ENCODE data around the gene TRPM2. TPM values are rescaled to one million over a fixed set of nuclear protein-coding genes. Genes with fewer than 3 reads are reported as not detected.
"Not testable (repeated sequence)": the region's sequence is repeated elsewhere in the genome, so short reads cannot be mapped to it uniquely, and the experiment has no call there.

TRPM2 gene
- total RNA-seq, 6 experiments from 2014 or later: 0.92 to 2.0 (median 1.2) TPM

GRCh38 chr21:44359396-44359795, 6.0 kb downstream of the TRPM2 start:
- no peak for TF ChIP-seq POLR2A (IDR thresholded peaks at IDR 0.05)
- no peak for TF ChIP-seq CTCF (IDR thresholded peaks at IDR 0.05)
- intact Hi-C loops (cut with DNase I): no loop called here
- DNase-seq: no peak
- 70% methylated on average over 7 of the region's 8 CpGs for WGBS (ENCODE audit: insufficient coverage, low coverage, low lambda C conversion rate, missing lambda C conversion rate)
- H3K4me1 ChIP-seq: no peaks in the 10 kb centered on the region
- no peak overlapping the region for H3K27ac ChIP-seq
- no peak overlapping the region for H3K4me3 ChIP-seq
- no peaks in the 10 kb centered on the region for H3K36me3 ChIP-seq
- no peaks in the 10 kb centered on the region for H3K27me3 ChIP-seq
- no peaks in the 10 kb centered on the region for H3K9me3 ChIP-seq
- no peak for ATAC-seq

- peak in 1 of 3 donors; percentile 35 for DNase-seq
- Histone ChIP-seq H3K27ac (no peak overlapping the region), H3K4me1 (no peaks in the 10 kb centered on the region), H3K9me3 (no peaks in the 10 kb centered on the region), H3K36me3 (no peaks in the 10 kb centered on the region), H3K27me3 (no peaks in the 10 kb centered on the region), H3K4me3 (no peak overlapping the region)
- intact Hi-C loops (cut with DNase I): no loop called here
- ATAC-seq: peak in 1 of 4 donors; percentile 12
- WGBS (ENCODE audit: insufficient coverage, low coverage, low lambda C conversion rate, missing lambda C conversion rate): 32% methylated on average over 8 of the region's 8 CpGs
- TF ChIP-seq CTCF (IDR thresholded peaks at IDR 0.05): no peak
- TF ChIP-seq POLR2A (IDR thresholded peaks at IDR 0.05): no peak
Observed at GRCh38 chr21:44360159-44360558, 6.7 kb downstream of the TRPM2 start.

GRCh38 chr21:44361903-44362302, 8.5 kb downstream of the TRPM2 start:
- ATAC-seq; H3K4me1 ChIP-seq; DNase-seq; H3K9me3 ChIP-seq; H3K27ac ChIP-seq; H3K36me3 ChIP-seq; H3K27me3 ChIP-seq; intact Hi-C loops (cut with DNase I); H3K4me3 ChIP-seq: not testable (repeated sequence)
- 78% methylated on average over 5 of the region's 5 CpGs for WGBS (ENCODE audit: insufficient coverage, low coverage, low lambda C conversion rate, missing lambda C conversion rate)

GRCh38 chr21:44363278-44363677, 9.9 kb downstream of the TRPM2 start:
- no peak overlapping the region for H3K27ac ChIP-seq
- H3K4me1 ChIP-seq: no peaks in the 10 kb centered on the region
- H3K9me3 ChIP-seq: no peaks in the 10 kb centered on the region
- DNase-seq (no peak), ATAC-seq (no peak)
- H3K4me3 ChIP-seq: no peak overlapping the region
- H3K27me3 ChIP-seq: no peaks in the 10 kb centered on the region
- intact Hi-C loops (cut with DNase I): no loop called here
- WGBS (ENCODE audit: insufficient coverage, low coverage, low lambda C conversion rate, missing lambda C conversion rate): 77% methylated on average over 1 of the region's 1 CpG
- no peak for TF ChIP-seq POLR2A (IDR thresholded peaks at IDR 0.05)
- no peak for TF ChIP-seq CTCF (IDR thresholded peaks at IDR 0.05)
- H3K36me3 ChIP-seq: no peaks in the 10 kb centered on the region

GRCh38 chr21:44364151-44365053, 11.0 kb downstream of the TRPM2 start:
- ATAC-seq: no peak
- peak in 1 of 3 donors; percentile 40 for DNase-seq

More at GRCh38 chr21:44364151-44365053, 11.0 kb downstream of the TRPM2 start:
- Histone ChIP-seq H3K27ac (no peak overlapping the region), H3K4me3 (no peak overlapping the region), H3K36me3 (no peaks in the 10 kb centered on the region), H3K9me3 (no peaks in the 10 kb centered on the region), H3K4me1 (no peaks in the 10 kb centered on the region), H3K27me3 (no peaks in the 10 kb centered on the region)
- intact Hi-C loops (cut with DNase I): no loop called here
- 75% methylated on average over 10 of the region's 22 CpGs for WGBS (ENCODE audit: insufficient coverage, low coverage, low lambda C conversion rate, missing lambda C conversion rate)
- no peak for TF ChIP-seq POLR2A (IDR thresholded peaks at IDR 0.05)
- no peak for TF ChIP-seq CTCF (IDR thresholded peaks at IDR 0.05)
